ENCODE measurements around the gene CTSF.
"Not testable (repeated sequence)": the region's sequence is repeated elsewhere in the genome, so short reads cannot be mapped to it uniquely, and the experiment has no call there.

The CTSF gene

GRCh38 chr11:66547662-66548009 is 20.8 kb downstream of the CTSF start:
- DNase-seq (ENCODE audit: low read depth): no peak
- H3K4me3 ChIP-seq (ENCODE audit: low read length): no peak overlapping the region
- TF ChIP-seq CTCF (conservative IDR thresholded peaks at IDR 0.05; ENCODE audit: low read length): no peak

GRCh38 chr11:66546966-66547661 is 21.3 kb downstream of the CTSF start:
- TF ChIP-seq CTCF (conservative IDR thresholded peaks at IDR 0.05; ENCODE audit: low read length): no peak
- no peak for DNase-seq (ENCODE audit: low read depth)
- no peak overlapping the region for H3K4me3 ChIP-seq (ENCODE audit: low read length)

- no peak for TF ChIP-seq CTCF (conservative IDR thresholded peaks at IDR 0.05; ENCODE audit: low read length)
- no peak for DNase-seq (ENCODE audit: low read depth)
- peak within 1 kb of the TSS; percentile 74 for H3K4me3 ChIP-seq (ENCODE audit: low read length)
Measured at GRCh38 chr11:66546368-66546965, 21.9 kb downstream of the CTSF start, which contains the start of gene ACTN3. Gene ACTN3 (plus strand): TSS chr11:66546903. CDS start chr11:66546938, 35 bp downstream.

GRCh38 chr11:66545701-66546367 is 22.6 kb downstream of the CTSF start, which contains the start of gene ZDHHC24:
Gene ZDHHC24 (minus strand): TSS chr11:66546048. CDS start chr11:66546003, 45 bp downstream.
- TF ChIP-seq CTCF (conservative IDR thresholded peaks at IDR 0.05; ENCODE audit: low read length): no peak
- H3K4me3 ChIP-seq (ENCODE audit: low read length): peak within 1 kb of the TSS; percentile 74
- peak; percentile 97 for DNase-seq (ENCODE audit: low read depth)

- peak overlapping the region; percentile 74 for H3K4me3 ChIP-seq (ENCODE audit: low read length)
- DNase-seq (ENCODE audit: low read depth): not testable (repeated sequence)
Measured at GRCh38 chr11:66544952-66545351, 23.5 kb downstream of the CTSF start.

GRCh38 chr11:66543263-66544107 is 24.9 kb downstream of the CTSF start:
- no peak overlapping the region for H3K4me3 ChIP-seq (ENCODE audit: low read length)
- peak; percentile 28 for TF ChIP-seq CTCF (conservative IDR thresholded peaks at IDR 0.05; ENCODE audit: low read length)
- no peak for DNase-seq (ENCODE audit: low read depth)

- no peak for TF ChIP-seq CTCF (conservative IDR thresholded peaks at IDR 0.05; ENCODE audit: low read length)
- DNase-seq (ENCODE audit: low read depth): peak; percentile 32
- no peak overlapping the region for H3K4me3 ChIP-seq (ENCODE audit: low read length)
Measured at GRCh38 chr11:66542362-66542761, 26.0 kb downstream of the CTSF start.
